ENCODE measurements around the gene CARD8.
"Not testable (repeated sequence)": the region's sequence is repeated elsewhere in the genome, so short reads cannot be mapped to it uniquely, and the experiment has no call there.

GRCh38 chr19:48269617-48270026 is 13.9 kb upstream of the CARD8 start:
- TF ChIP-seq CTCF (IDR thresholded peaks at IDR 0.05; ENCODE audit: low read depth, low read length); POLR2A (IDR thresholded peaks at IDR 0.05; ENCODE audit: extremely low read depth, insufficient read length): not testable (repeated sequence)
